ENCODE data around the gene RPL37. TPM values are rescaled to one million over a fixed set of nuclear protein-coding genes. Genes with fewer than 3 reads are reported as not detected.
"Not testable (repeated sequence)": the region's sequence is repeated elsewhere in the genome, so short reads cannot be mapped to it uniquely, and the experiment has no call there.

The RPL37 gene
- total RNA-seq, 1 experiment from 2014 or later = 1,699 TPM

DNA sequence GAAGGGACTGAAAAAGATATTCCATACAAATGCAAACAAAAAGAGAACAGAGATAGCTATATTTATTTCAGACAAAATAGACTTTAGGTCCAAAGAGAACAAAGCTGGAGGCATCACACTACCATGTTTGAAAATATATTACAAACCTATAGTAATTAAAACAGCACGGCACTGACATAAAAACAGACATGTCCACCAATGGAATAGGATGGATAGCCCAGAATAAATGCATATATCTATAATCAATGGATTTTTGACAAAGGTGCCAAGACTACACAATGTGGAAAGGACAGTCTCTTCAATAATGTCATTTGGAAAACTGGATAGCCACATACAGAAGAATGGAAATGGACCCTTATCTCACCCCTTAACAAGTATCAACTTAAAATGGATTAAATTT lies 47.0 kb downstream of the RPL37 start:
- TF ChIP-seq CTCF (IDR thresholded peaks at IDR 0.05; ENCODE audit: insufficient read depth in 1 of 2, low read depth in 1 of 2, low read length in 1 of 2, severe bottlenecking in 1 of 2, unreplicated experiment in 1 of 2) = no peak
- ChIA-PET POLR2A (no interaction called here), CTCF (interaction anchor here (1.1 kb wide), 1 partner anchor 10 kb away, joined by 3 read pairs; the partner anchor contains the start of gene PRKAA1)
- Mint-ChIP-seq H3K27ac (ENCODE audit: unreplicated experiment) (no peak overlapping the region), H3K27me3 (ENCODE audit: insufficient read depth, unreplicated experiment) (no peaks in the 10 kb centered on the region), H3K36me3 (ENCODE audit: insufficient read depth, unreplicated experiment) (peaks cover 35% of the 10 kb centered on the region), H3K4me3 (ENCODE audit: unreplicated experiment) (no peak overlapping the region), H3K4me1 (ENCODE audit: low read depth, unreplicated experiment) (peaks cover 34% of the 10 kb centered on the region), H3K9me3 (ENCODE audit: unreplicated experiment) (peaks cover 16% of the 10 kb centered on the region)
- no TSS peak for BruUV-seq (replicated peaks)
- Histone ChIP-seq H3K4me1 (peaks cover 46% of the 10 kb centered on the region), H3K9me3 (peaks cover 8% of the 10 kb centered on the region; the same call in 1 of the 2 replicates), H3K27me3 (replicated peaks; ENCODE audit: control insufficient read depth, insufficient read depth, low read length) (no peaks in the 10 kb centered on the region), H3K36me3 (ENCODE audit: control insufficient read depth, insufficient read depth, low read length) (no peaks in the 10 kb centered on the region), H3K4me3 (ENCODE audit: low read depth, low read length) (no peak overlapping the region)
- intact Hi-C loops (cut with micrococcal nuclease; ENCODE audit: unreplicated experiment) = no loop called here
- no peak for DNase-seq

DNA sequence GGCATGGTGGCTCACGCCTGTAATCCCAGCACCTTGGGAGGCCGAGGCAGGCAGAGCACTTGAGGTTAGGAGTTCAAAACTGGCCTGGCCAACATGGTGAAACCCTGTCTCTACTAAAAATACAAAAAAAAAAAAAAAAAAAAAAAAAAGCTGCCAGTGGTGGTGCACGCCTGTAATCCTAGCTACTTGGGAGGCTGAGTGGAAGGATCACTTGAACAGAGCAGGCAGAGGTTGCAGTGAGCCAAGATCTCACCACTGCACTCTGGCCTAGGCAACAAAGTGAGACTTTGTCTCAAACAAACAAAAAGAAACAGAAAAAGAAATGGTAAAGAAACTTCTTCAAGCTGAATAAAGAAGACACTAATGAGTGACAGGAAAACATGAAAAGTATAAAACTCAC lies 48.4 kb downstream of the RPL37 start:
- intact Hi-C loops (cut with micrococcal nuclease; ENCODE audit: unreplicated experiment); H3K4me3 ChIP-seq (ENCODE audit: low read depth, low read length); POLR2A ChIA-PET; DNase-seq; H3K27me3 ChIP-seq (replicated peaks; ENCODE audit: control insufficient read depth, insufficient read depth, low read length); H3K9me3 ChIP-seq; CTCF ChIA-PET; H3K36me3 ChIP-seq (ENCODE audit: control insufficient read depth, insufficient read depth, low read length); H3K27me3 Mint-ChIP-seq (ENCODE audit: insufficient read depth, unreplicated experiment); H3K4me3 Mint-ChIP-seq (ENCODE audit: unreplicated experiment); BruUV-seq (replicated peaks); H3K27ac Mint-ChIP-seq (ENCODE audit: unreplicated experiment): not testable (repeated sequence)
- H3K36me3 Mint-ChIP-seq (ENCODE audit: insufficient read depth, unreplicated experiment) = peaks cover 35% of the 10 kb centered on the region
- peaks cover 16% of the 10 kb centered on the region for H3K9me3 Mint-ChIP-seq (ENCODE audit: unreplicated experiment)
- peaks cover 43% of the 10 kb centered on the region for H3K4me1 Mint-ChIP-seq (ENCODE audit: low read depth, unreplicated experiment)
- peaks cover 50% of the 10 kb centered on the region for H3K4me1 ChIP-seq

DNA sequence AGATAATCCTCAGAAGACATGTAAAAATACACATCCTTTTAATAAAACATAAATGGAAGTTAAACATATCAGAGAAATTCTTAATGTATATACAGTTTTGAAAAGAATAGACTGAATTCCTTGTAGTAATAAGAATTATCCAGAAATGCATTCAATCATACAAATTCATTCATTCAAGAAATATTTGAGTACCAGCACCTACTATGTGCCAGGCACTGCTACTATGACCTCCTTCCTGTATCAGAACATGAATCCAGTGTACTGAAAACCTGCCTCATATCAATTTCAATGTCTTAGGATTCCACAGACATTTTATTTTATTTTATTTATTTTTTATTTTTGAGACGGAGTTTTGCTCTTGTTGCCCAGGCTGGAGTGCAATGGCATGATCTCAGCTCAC lies 50.1 kb downstream of the RPL37 start:
- Mint-ChIP-seq H3K27ac (ENCODE audit: unreplicated experiment) (peak overlapping the region; percentile 67), H3K27me3 (ENCODE audit: insufficient read depth, unreplicated experiment) (no peaks in the 10 kb centered on the region), H3K9me3 (ENCODE audit: unreplicated experiment) (peaks cover 16% of the 10 kb centered on the region), H3K36me3 (ENCODE audit: insufficient read depth, unreplicated experiment) (peaks cover 35% of the 10 kb centered on the region), H3K4me1 (ENCODE audit: low read depth, unreplicated experiment) (peaks cover 37% of the 10 kb centered on the region), H3K4me3 (ENCODE audit: unreplicated experiment) (peak overlapping the region; percentile 61)
- Histone ChIP-seq H3K4me1 (peaks cover 44% of the 10 kb centered on the region), H3K4me3 (ENCODE audit: low read depth, low read length) (no peak overlapping the region), H3K36me3 (ENCODE audit: control insufficient read depth, insufficient read depth, low read length) (0 out of 2 replicates have a peak, but pooled peaks cover 1% of the 10 kb centered on the region), H3K9me3 (peaks cover 8% of the 10 kb centered on the region; the same call in 1 of the 2 replicates), H3K27me3 (replicated peaks; ENCODE audit: control insufficient read depth, insufficient read depth, low read length) (no peaks in the 10 kb centered on the region)
- POLR2A ChIA-PET = no interaction called here
- CTCF ChIA-PET = interaction anchor here (0.6 to 1.3 kb wide), 2 partner anchors 13 to 30 kb away, joined by 3 to 4 read pairs; no protein-coding TSS in a partner anchor
- no peak for DNase-seq
- no peak for TF ChIP-seq CTCF (IDR thresholded peaks at IDR 0.05; ENCODE audit: insufficient read depth in 1 of 2, low read depth in 1 of 2, low read length in 1 of 2, severe bottlenecking in 1 of 2, unreplicated experiment in 1 of 2)
- no TSS peak for BruUV-seq (replicated peaks)
- intact Hi-C loops (cut with micrococcal nuclease; ENCODE audit: unreplicated experiment) = loop anchor here (1.0 to 2.0 kb wide), 3 partner anchors 13 to 742 kb away; partner anchors contain the start of genes PRKAA1 and TTC33
